HG03378 (cell line): Measurements from ENCODE around the gene RNF128.

Experiments used
- ATAC-seq: cut with Tn5 transposase; IDR thresholded peaks from one replicate; pipeline ENCODE4 v1.9.1; 2021; ENCODE audit warnings: mild to moderate bottlenecking, moderate library complexity; ENCODE audit not compliant: unreplicated experiment

The RNF128 gene

GRCh38 chrX:106726485-106727437, at the start of gene RNF128:
TSS of gene RNF128 (plus strand) at chrX:106726701. CDS start at chrX:106726914, 213 bp downstream.
- ATAC-seq: no peak

DNA sequence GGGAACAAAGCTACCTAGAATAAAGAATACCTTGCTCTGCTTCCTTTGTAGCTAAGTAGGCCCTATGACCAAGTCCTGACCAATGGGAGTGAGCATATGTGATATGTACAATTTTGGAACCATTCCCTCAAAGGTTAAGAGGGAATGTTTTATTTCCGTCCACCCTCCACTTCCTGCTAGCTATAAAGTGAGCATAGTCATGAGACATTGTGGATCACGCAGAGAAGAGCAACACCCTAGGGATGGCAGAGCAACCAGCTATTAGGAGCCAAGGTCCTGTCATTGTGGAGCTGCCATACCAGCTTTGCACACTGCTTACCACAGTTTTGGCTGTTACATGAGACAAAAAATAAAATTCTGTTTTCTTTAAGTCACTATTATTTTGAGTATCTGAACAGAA, 45.8 kb upstream of the RNF128 start:
- ATAC-seq: no peak

DNA sequence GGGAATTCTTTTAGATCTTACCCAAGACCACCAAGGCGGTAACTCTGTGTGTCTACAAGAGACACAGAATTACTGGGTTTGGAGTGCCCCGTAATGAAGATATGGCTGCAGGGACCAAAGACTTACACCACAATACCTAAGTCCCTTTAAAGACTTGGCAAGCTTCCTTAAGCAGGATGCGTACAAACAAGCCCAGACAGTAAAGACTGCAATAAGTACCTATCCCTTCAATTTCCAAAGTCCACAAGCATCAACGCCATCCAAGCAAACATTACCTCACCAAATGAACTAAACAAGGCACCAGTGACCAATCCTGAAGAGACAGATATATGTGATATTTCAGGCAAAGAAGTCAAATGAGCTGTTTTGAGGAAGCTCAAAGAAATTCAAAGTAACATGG, 42.3 kb upstream of the RNF128 start:
- no peak for ATAC-seq

DNA sequence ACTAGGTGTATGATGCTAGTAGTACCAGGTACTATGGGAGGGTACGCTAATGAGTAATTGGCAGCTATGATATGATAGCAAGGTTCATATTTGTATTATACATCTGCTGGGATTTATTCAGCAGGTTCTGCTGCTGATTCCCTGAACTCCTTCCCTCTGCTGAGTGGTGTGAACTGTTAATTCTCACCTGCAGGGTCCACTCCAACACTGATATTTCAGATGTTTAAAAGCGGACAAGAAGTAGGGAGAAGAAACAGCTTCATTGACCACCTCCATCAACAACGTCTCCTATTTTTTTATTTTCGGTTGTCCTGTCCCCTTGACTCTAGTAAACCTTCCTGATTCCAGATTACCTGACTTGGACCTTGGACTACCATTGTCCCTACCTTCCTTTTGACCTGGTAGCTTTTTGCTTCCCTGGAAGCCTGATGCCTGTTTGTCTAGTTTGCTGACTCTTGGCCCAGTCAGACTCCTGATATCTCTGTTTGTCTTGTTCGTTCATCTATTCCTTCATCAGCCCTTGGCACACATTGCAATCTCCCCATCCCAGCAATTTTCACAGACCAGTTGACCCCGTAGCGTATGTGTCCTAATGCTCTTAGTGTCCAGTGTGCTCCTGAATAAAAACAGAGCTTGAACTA, 34.0 kb upstream of the RNF128 start:
- ATAC-seq: no peak

GRCh38 chrX:106696502-106696901, 30.0 kb upstream of the RNF128 start:
- no peak for ATAC-seq

GRCh38 chrX:106698693-106699092, 27.8 kb upstream of the RNF128 start:
- ATAC-seq: no peak

DNA sequence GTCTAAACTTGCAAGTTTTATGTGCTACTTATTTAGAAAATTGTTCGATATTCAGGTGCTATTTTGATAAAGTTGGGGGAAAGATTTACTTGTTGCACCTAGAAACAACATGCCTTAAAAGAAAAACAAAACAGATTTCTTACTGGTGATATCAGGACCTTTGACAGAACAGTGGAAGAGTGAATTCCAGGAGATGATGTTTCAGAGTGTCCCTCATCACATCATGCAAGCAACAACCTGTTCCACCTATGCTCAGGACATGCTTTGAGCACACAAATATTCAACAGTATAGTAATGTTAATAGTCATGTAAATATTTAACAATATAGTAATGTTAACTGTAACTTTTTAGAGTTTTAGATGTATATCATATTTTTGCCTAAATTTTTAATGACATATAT, 23.9 kb upstream of the RNF128 start:
- ATAC-seq: no peak

DNA sequence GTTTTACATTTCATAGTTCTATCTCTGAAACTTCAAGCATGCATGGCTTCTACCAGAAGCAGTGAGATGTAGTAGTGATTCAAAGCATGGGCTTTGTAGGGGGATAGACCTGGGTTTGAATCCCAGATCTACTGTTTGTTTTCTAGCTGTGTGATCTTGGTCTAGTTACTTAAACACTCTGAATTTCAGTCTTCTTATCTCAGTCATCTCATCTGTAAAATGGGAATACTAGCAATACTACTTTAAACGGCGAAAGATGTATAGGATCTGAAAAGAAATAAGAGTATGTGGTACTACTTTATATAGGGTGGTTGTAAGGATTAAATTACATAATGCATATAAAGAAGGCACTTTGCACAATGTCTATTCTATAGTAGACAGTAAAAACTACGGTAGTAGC, 20.0 kb upstream of the RNF128 start:
- no peak for ATAC-seq

- ATAC-seq: no peak
Measured at GRCh38 chrX:106707771-106708454, 18.6 kb upstream of the RNF128 start.

- no peak for ATAC-seq
Measured at GRCh38 chrX:106710771-106711170, 15.7 kb upstream of the RNF128 start.

DNA sequence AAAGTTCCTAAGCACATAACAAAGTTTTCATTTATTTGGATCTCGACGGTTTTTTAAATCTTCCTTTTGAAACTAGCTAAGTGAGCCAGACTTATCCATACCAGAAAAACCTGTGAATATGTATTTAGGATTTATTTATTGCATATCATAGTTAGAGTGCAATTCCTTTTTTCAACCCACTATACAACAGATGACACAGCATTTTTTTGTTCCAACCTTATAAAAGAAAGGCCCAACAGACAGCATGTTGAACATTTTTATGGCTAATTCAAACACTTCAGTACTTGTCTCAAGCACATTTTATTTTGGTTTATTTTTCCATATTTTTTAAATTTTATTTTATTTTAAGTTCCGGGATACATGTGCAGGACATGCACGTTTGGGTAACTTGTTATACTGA, 15.1 kb upstream of the RNF128 start:
- no peak for ATAC-seq

GRCh38 chrX:106716004-106716403, 10.5 kb upstream of the RNF128 start:
- ATAC-seq: no peak

- no peak for ATAC-seq
Measured at GRCh38 chrX:106716463-106716862, 10.0 kb upstream of the RNF128 start.

DNA sequence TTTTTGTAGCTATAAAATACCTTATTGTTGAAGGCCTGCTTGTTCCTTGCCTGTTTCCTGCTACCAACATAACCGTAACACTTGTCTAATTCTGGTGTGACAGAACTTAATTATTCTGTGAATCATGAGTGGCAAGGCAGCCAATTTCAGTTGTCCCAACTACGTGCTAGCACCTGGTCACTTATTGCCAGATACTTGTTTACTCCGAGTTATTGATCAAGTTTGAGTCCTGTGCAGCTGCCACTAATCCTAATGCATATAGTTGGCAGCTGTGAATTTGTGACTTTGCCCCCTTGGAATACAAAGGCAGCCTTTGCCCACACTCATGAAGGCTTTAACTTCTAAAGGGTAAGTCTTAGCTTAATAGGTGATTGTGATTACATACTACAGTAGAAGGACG, 7.8 kb upstream of the RNF128 start:
- ATAC-seq: no peak

- ATAC-seq: no peak
Measured at GRCh38 chrX:106725931-106726330, 570 bp upstream of the RNF128 start.

- ATAC-seq: no peak
Measured at GRCh38 chrX:106728337-106728736, 1.8 kb downstream of the RNF128 start.

DNA sequence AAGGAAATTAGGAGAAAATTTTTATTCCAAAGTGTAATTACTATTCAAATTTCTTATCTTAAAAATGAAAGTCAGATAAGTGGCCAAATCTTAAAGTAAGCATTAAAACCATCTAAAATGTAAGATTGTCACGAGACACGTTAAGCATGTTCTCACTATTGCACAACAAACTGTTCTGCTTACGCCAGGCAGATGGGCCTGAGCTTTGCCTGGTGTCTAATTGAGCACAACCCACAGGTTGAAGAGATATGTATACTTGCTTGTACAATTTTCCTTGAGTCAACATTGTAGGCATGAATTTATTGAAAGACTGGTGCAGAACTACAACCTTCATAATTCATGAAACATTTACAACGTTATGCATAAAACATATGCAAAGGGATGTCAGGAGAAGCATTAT, 3.9 kb downstream of the RNF128 start:
- ATAC-seq: no peak

DNA sequence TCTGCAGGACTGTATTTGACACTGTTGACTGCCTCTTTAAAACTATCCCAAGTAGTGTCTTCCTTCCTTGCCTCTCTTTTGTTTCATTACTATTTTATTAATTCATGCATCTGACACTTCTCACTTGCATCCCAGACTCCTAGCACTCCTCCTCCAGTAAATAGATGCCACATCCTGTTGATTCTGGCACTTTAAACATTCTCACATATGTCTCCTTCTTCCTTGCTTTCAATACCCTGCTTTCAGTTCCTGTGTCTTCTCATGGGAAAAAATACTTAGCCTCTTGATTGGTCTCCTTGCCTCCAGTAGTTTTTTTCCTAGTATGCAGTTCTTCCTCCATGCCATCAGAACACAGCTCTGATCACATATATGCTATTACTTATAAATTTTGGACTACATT, 5.1 kb downstream of the RNF128 start:
- no peak for ATAC-seq

DNA sequence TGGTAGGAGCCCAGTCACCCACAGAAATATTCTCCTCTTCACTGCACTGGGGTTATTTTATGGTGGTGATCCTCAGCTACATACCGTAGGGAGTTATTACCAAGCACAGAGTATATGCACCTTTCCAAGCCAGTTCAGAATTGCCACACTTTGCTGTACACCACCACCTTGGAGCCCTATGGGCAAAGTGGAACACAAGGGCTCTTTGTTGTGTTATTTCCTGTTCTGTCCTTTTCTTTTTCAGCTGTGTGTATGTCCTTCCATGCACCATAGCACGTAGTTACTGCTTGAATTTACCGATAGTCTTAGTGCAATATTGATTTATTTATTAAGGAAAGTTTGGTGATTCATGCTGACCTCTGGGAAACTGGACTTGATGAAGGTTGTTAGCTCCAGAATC, 8.3 kb downstream of the RNF128 start:
- no peak for ATAC-seq

- no peak for ATAC-seq
Measured at GRCh38 chrX:106740193-106740780, 13.8 kb downstream of the RNF128 start.

DNA sequence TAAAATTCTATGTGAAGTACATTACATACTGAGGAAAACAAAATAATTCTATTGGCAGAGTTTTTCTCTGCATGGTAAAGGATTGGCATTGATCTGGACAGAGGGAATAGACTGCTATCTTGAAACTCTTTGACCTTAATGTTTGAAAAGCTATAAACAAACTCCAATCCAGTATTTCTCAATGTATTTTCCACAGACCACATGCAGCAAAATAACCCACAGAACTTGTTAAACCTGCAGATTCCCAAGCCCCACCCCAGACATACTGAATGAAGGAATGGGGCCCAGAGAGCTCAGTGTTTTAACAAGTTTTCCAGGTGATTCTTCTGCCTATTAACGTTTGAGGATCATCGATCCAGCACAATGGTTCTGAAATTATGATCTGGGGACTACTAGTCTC, 15.7 kb downstream of the RNF128 start:
- ATAC-seq: no peak
